HG02678 (cell line): ENCODE results near the gene VMAC.

Source experiments
- ATAC-seq: cut with Tn5 transposase; IDR thresholded peaks from one replicate; pipeline ENCODE4 v1.9.1; 2021; ENCODE audit warnings: mild to moderate bottlenecking, moderate library complexity; ENCODE audit not compliant: unreplicated experiment

The VMAC gene

GRCh38 chr19:5927441-5927821, 22.8 kb downstream of the VMAC start:
- ATAC-seq, result peak; percentile 69

GRCh38 chr19:5929179-5929578, 24.5 kb downstream of the VMAC start:
- no peak for ATAC-seq

- ATAC-seq, result no peak
These were observed 25.0 kb downstream of the VMAC start for GRCh38 chr19:5929625-5930024.

GRCh38 chr19:5931251-5931650, 26.6 kb downstream of the VMAC start:
- no peak for ATAC-seq

- no peak for ATAC-seq
These were observed 27.5 kb downstream of the VMAC start for GRCh38 chr19:5932146-5932545.

GRCh38 chr19:5932609-5933262, 28.1 kb downstream of the VMAC start:
- ATAC-seq, result no peak

- ATAC-seq, result no peak
These were observed 28.9 kb downstream of the VMAC start for GRCh38 chr19:5933391-5934068.

GRCh38 chr19:5934069-5934401, 29.4 kb downstream of the VMAC start:
- no peak for ATAC-seq

GRCh38 chr19:5934774-5935472, 30.3 kb downstream of the VMAC start:
- ATAC-seq, result no peak

GRCh38 chr19:5935473-5936291, 31.0 kb downstream of the VMAC start:
- ATAC-seq, result no peak

- no peak for ATAC-seq
These were observed 31.6 kb downstream of the VMAC start for GRCh38 chr19:5936292-5936592.

- no peak for ATAC-seq
These were observed 32.9 kb downstream of the VMAC start for GRCh38 chr19:5937550-5937949.

GRCh38 chr19:5940260-5941208, 35.9 kb downstream of the VMAC start:
- ATAC-seq, result no peak

GRCh38 chr19:5941673-5942072, 37.0 kb downstream of the VMAC start:
- ATAC-seq, result no peak

- no peak for ATAC-seq
These were observed 38.4 kb downstream of the VMAC start for GRCh38 chr19:5943045-5943444.

GRCh38 chr19:5943623-5944022, 39.0 kb downstream of the VMAC start:
- ATAC-seq, result no peak

GRCh38 chr19:5947435-5947834, 42.8 kb downstream of the VMAC start:
- ATAC-seq, result no peak

GRCh38 chr19:5948752-5949564, 44.3 kb downstream of the VMAC start:
- ATAC-seq, result no peak

GRCh38 chr19:5949792-5950305, 45.2 kb downstream of the VMAC start:
- ATAC-seq, result no peak
